Liver (tissue), 3 donors: Measurements from ENCODE around the gene FAM236D.
"Not testable (repeated sequence)": the region's sequence is repeated elsewhere in the genome, so short reads cannot be mapped to it uniquely, and the experiment has no call there.

Experiments used
- GABPA ChIP-seq, 2 donors: IDR thresholded peaks in 1 of 2; conservative IDR thresholded peaks in 1 of 2; 2 replicates each; pipeline ENCODE4 v1.6.1; 2016; ENCODE audit warnings: antibody characterized with exemption in 2 of 2, mild to moderate bottlenecking in 1 of 2, moderate library complexity in 1 of 2
- TF ChIP-seq, protein P1 (sequence below): fragments of 150-350 bp; IDR thresholded peaks from 2 replicates; pipeline ENCODE4 v1.5.1; 2017; ENCODE audit warnings: improper control_type of control experiment, low read depth, low read length; ENCODE audit not compliant: missing input control
- donor health status: healthy.
- donor health status: healthy.

DNA sequence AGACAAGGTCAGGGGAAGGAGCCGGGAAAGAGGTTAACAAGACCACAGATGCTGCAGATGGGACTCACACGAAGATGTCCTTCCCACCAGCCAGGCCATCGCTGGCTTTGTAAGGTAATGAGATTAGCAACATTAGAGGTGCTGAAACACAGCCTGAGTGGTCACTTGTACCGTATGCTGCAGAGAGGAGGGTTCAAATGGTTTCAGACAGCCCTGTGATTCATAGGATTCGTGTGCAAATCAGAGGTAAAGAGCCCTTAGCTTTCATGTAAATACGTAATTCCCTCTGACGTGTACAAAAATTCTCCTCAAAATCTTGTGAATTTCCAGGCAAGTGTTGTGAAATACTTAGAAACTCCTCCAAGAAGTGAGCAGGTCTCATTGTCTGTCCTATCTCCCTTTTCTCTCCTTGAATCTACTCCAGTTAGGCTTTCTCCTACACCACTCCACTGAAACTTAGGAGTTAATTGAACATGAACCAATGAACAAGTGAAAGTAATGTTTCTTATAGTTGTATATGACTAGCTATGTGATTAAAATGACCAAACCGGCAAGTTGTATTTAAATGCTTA lies 24.6 kb downstream of the FAM236D start:
- TF ChIP-seq, protein P1, sequence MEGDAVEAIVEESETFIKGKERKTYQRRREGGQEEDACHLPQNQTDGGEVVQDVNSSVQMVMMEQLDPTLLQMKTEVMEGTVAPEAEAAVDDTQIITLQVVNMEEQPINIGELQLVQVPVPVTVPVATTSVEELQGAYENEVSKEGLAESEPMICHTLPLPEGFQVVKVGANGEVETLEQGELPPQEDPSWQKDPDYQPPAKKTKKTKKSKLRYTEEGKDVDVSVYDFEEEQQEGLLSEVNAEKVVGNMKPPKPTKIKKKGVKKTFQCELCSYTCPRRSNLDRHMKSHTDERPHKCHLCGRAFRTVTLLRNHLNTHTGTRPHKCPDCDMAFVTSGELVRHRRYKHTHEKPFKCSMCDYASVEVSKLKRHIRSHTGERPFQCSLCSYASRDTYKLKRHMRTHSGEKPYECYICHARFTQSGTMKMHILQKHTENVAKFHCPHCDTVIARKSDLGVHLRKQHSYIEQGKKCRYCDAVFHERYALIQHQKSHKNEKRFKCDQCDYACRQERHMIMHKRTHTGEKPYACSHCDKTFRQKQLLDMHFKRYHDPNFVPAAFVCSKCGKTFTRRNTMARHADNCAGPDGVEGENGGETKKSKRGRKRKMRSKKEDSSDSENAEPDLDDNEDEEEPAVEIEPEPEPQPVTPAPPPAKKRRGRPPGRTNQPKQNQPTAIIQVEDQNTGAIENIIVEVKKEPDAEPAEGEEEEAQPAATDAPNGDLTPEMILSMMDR = not testable (repeated sequence)
- not testable (repeated sequence) for TF ChIP-seq GABPA (IDR thresholded peaks at IDR 0.05 in 1 of 2, conservative IDR thresholded peaks at IDR 0.05 in 1 of 2)
